Smooth muscle cell (in vitro differentiated cells): Measurements from ENCODE around the gene PCDHA3. TPM values are rescaled to one million over a fixed set of nuclear protein-coding genes. Genes with fewer than 3 reads are reported as not detected.
A peak's percentile ranks its signal among the peaks of the same experiment; 100 is the strongest.
"Not testable (repeated sequence)": the region's sequence is repeated elsewhere in the genome, so short reads cannot be mapped to it uniquely, and the experiment has no call there.

Experiments used
- DNase-seq: peaks from one replicate; lab custom pipeline; 2025; ENCODE audit not compliant: unreplicated experiment; lab: John Stamatoyannopoulos, UW
- H2AFZ ChIP-seq: fragments of 200-600 bp; sonication (generic); 2 replicates; pipeline ENCODE4 v1.6.0; 2016; ENCODE audit warnings: antibody characterized with exemption, low read depth, mild to moderate bottlenecking
- H3F3A ChIP-seq: fragments of 200-600 bp; sonication (generic); 2 replicates; pipeline ENCODE4 v1.6.0; 2017; ENCODE audit warnings: antibody characterized with exemption, low read depth
- H3K27ac ChIP-seq: fragments of 200-600 bp; sonication (generic); 2 replicates; pipeline ENCODE4 v1.5.1; 2016; ENCODE audit warnings: low read depth, mild to moderate bottlenecking
- H3K27me3 ChIP-seq: fragments of 200-600 bp; sonication (generic); 2 replicates; pipeline ENCODE4 v1.6.1; 2016; ENCODE audit warnings: low read depth, mild to moderate bottlenecking
- H3K36me3 ChIP-seq: fragments of 200-600 bp; sonication (generic); 2 replicates; pipeline ENCODE4 v1.5.1; 2016; ENCODE audit warnings: low read depth
- H3K4me1 ChIP-seq: fragments of 200-600 bp; sonication (generic); 2 replicates; pipeline ENCODE4 v1.5.1; 2016; ENCODE audit warnings: low read depth
- H3K4me2 ChIP-seq: fragments of 200-600 bp; sonication (generic); 2 replicates; pipeline ENCODE4 v1.6.0; 2016; ENCODE audit warnings: mild to moderate bottlenecking
- H3K4me3 ChIP-seq: fragments of 200-600 bp; sonication (generic); 2 replicates; pipeline ENCODE4 v1.5.1; 2016; ENCODE audit warnings: mild to moderate bottlenecking
- H3K79me2 ChIP-seq: fragments of 200-600 bp; sonication (generic); 2 replicates; pipeline ENCODE4 v1.6.0; 2016; ENCODE audit warnings: low read depth, mild to moderate bottlenecking
- H3K9ac ChIP-seq: fragments of 200-600 bp; sonication (generic); 2 replicates; pipeline ENCODE4 v1.6.0; 2016; ENCODE audit warnings: low read depth
- H3K9me3 ChIP-seq: fragments of 200-600 bp; sonication (generic); replicated peaks from 2 replicates; pipeline ENCODE4 v1.5.1; 2016; ENCODE audit warnings: low read depth
- H4K20me1 ChIP-seq: fragments of 200-600 bp; sonication (generic); 2 replicates; pipeline ENCODE4 v1.6.0; 2016; ENCODE audit warnings: low read depth
- WGBS: methylation state at CpG from one replicate; pipeline ENCODE4 v1.1.7; 2016; ENCODE audit warnings: low lambda C conversion rate; 5-methylcytosine and 5-hydroxymethylcytosine counted together
- polyA plus RNA-seq: library from polyadenylated mRNA; unstranded; fragments of >200 nt; fragmentation: Nextera tagmentation; extraction: Ambion mirVana; gene quantifications from 2 replicates; pipeline ENCODE4 v1.2.1, GENCODE V29; 2016
- total RNA-seq: library from RNA; depleted of rRNA; stranded (reverse); fragments of >200 nt; gene quantifications from 2 replicates; pipeline ENCODE4 v1.2.3, GENCODE V29; 2014
- TF ChIP-seq, protein P1 (sequence below): fragments of 200-600 bp; sonication (generic); IDR thresholded peaks from 2 replicates; pipeline ENCODE4 v1.5.1; 2017; ENCODE audit warnings: borderline replicate concordance, mild to moderate bottlenecking, antibody characterized with exemption; ENCODE audit not compliant: insufficient read depth, poor library complexity, severe bottlenecking

The PCDHA3 gene
- total and polyA plus RNA-seq, 2 experiments from 2014 or later = 0.89 to 3.2 TPM

DNA sequence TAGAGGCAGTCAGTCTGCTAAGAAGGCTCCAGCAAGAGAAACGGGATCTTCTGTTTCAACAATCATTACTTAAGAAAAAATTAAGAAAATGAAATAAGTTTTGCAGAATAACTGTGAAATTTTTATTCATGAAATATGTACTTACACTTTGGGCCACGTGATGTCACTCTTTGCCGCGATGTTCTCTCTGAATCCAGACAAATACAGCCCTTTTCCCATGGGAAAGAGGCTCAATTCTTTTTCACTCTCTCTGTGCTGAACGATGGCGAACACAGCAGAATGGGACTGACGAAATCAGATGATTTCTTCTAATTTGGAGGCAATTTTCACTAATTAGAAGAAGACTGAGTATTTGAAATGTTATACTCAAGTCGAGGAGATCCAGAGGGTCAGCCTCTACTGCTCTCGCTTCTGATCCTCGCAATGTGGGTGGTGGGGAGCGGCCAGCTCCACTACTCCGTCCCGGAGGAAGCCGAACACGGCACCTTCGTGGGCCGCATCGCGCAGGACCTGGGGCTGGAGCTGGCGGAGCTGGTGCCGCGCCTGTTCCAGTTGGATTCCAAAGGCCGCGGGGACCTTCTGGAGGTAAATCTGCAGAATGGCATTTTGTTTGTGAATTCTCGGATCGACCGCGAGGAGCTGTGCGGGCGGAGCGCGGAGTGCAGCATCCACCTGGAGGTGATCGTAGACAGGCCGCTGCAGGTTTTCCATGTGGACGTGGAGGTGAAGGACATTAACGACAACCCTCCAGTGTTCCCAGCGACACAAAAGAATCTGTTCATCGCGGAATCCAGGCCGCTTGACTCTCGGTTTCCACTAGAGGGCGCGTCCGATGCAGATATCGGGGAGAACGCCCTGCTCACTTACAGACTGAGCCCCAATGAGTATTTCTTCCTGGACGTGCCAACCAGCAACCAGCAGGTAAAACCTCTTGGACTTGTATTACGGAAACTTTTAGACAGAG lies 47.6 kb downstream of the PCDHA3 start, which contains the start of gene PCDHA9:
Gene PCDHA9 (plus strand): TSS at position 244 of the 964 bp plus-strand sequence. CDS start 114 bp downstream, at position 358.
- TF ChIP-seq, protein P1, sequence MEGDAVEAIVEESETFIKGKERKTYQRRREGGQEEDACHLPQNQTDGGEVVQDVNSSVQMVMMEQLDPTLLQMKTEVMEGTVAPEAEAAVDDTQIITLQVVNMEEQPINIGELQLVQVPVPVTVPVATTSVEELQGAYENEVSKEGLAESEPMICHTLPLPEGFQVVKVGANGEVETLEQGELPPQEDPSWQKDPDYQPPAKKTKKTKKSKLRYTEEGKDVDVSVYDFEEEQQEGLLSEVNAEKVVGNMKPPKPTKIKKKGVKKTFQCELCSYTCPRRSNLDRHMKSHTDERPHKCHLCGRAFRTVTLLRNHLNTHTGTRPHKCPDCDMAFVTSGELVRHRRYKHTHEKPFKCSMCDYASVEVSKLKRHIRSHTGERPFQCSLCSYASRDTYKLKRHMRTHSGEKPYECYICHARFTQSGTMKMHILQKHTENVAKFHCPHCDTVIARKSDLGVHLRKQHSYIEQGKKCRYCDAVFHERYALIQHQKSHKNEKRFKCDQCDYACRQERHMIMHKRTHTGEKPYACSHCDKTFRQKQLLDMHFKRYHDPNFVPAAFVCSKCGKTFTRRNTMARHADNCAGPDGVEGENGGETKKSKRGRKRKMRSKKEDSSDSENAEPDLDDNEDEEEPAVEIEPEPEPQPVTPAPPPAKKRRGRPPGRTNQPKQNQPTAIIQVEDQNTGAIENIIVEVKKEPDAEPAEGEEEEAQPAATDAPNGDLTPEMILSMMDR = peak; percentile 13
- not testable (repeated sequence) for H4K20me1 ChIP-seq, H3K27me3 ChIP-seq, H3F3A ChIP-seq, H3K9me3 ChIP-seq, H3K79me2 ChIP-seq, DNase-seq, H3K36me3 ChIP-seq, H3K27ac ChIP-seq, H3K4me1 ChIP-seq
- Histone ChIP-seq H3K4me2 (peak within 1 kb of the TSS; percentile 79), H2AFZ (peak within 1 kb of the TSS; percentile 72), H3K4me3 (peak within 1 kb of the TSS; percentile 48), H3K9ac (peak within 1 kb of the TSS; percentile 34)
- 53% methylated on average over 41 of the region's 48 CpGs for WGBS

DNA sequence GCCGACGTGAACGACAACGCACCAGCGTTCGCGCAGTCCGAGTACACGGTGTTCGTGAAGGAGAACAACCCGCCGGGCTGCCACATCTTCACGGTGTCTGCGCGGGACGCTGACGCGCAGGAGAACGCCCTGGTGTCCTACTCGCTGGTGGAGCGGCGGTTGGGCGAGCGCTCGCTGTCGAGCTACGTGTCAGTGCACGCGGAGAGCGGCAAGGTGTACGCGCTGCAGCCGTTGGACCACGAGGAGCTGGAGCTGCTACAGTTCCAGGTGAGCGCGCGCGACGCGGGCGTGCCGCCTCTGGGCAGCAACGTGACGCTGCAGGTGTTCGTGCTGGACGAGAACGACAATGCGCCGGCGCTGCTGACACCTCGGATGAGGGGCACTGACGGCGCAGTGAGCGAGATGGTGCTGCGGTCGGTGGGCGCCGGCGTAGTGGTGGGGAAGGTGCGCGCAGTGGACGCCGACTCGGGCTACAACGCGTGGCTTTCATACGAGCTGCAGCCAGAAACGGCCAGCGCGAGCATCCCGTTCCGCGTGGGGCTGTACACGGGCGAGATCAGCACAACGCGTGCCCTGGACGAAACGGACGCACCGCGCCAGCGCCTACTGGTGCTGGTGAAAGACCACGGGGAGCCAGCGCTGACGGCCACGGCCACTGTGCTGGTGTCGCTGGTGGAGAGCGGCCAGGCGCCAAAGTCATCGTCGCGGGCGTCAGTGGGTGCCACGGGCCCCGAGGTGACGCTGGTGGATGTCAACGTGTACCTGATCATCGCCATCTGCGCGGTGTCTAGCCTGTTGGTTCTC lies 49.2 kb downstream of the PCDHA3 start:
- H3K9ac ChIP-seq, H4K20me1 ChIP-seq, H3K9me3 ChIP-seq: not testable (repeated sequence)

More for the DNA sequence above, 49.2 kb downstream of the PCDHA3 start:
- not testable (repeated sequence) for H3K36me3 ChIP-seq, H3K4me1 ChIP-seq, H3K4me2 ChIP-seq, H3K79me2 ChIP-seq, H3K27me3 ChIP-seq, H3K4me3 ChIP-seq, H3K27ac ChIP-seq, H2AFZ ChIP-seq, H3F3A ChIP-seq, DNase-seq
- WGBS = 98% methylated on average over 83 of the region's 101 CpGs

Other genes starting within 250 kb of the PCDHA3 start
- gene SRA1, start 243.6 kb upstream of the PCDHA3 start, total RNA-seq = 44.6 and 61.4 TPM in 2 replicates
- gene SRA1, start 243.6 kb upstream of the PCDHA3 start, polyA plus RNA-seq = 144 and 146 TPM in 2 replicates
- 11.5 and 19.0 TPM in 2 replicates for gene APBB3, start 236.5 kb upstream of the PCDHA3 start, total RNA-seq
- gene APBB3, start 236.5 kb upstream of the PCDHA3 start, polyA plus RNA-seq = 18.8 and 28.3 TPM in 2 replicates
- 38.1 and 42.7 TPM in 2 replicates for gene SLC35A4, start 236.2 kb upstream of the PCDHA3 start, total RNA-seq
- 75.4 and 82.9 TPM in 2 replicates for gene SLC35A4, start 236.2 kb upstream of the PCDHA3 start, polyA plus RNA-seq
- 0.54 TPM in 1 of 2 replicates, not detected in the other for gene CD14, start 167.9 kb upstream of the PCDHA3 start, total RNA-seq
- gene CD14, start 167.9 kb upstream of the PCDHA3 start, polyA plus RNA-seq = 0.09 and 0.69 TPM in 2 replicates
- gene TMCO6, start 161.6 kb upstream of the PCDHA3 start, total RNA-seq = 3.3 and 11.4 TPM in 2 replicates
- gene TMCO6, start 161.6 kb upstream of the PCDHA3 start, polyA plus RNA-seq = 4.4 and 5.9 TPM in 2 replicates
- gene NDUFA2, start 153.4 kb upstream of the PCDHA3 start, total RNA-seq = 24.3 and 63.0 TPM in 2 replicates
- gene NDUFA2, start 153.4 kb upstream of the PCDHA3 start, polyA plus RNA-seq = 120 and 126 TPM in 2 replicates
- 85.1 and 87.5 TPM in 2 replicates for gene IK, start 153.2 kb upstream of the PCDHA3 start, total RNA-seq
- 77.6 and 79.3 TPM in 2 replicates for gene IK, start 153.2 kb upstream of the PCDHA3 start, polyA plus RNA-seq
- gene WDR55, start 136.2 kb upstream of the PCDHA3 start, total RNA-seq = 11.2 and 14.2 TPM in 2 replicates
- 20.6 and 23.6 TPM in 2 replicates for gene WDR55, start 136.2 kb upstream of the PCDHA3 start, polyA plus RNA-seq
- 0.27 and 2.2 TPM in 2 replicates for gene DND1, start 127.5 kb upstream of the PCDHA3 start, total RNA-seq
- 0.31 and 0.64 TPM in 2 replicates for gene DND1, start 127.5 kb upstream of the PCDHA3 start, polyA plus RNA-seq
- gene HARS1, start 109.7 kb upstream of the PCDHA3 start, total RNA-seq = 29.4 and 54.5 TPM in 2 replicates
- gene HARS1, start 109.7 kb upstream of the PCDHA3 start, polyA plus RNA-seq = 72.1 and 83.8 TPM in 2 replicates
- gene HARS2, start 109.6 kb upstream of the PCDHA3 start, total RNA-seq = 15.3 and 19.3 TPM in 2 replicates
- 24.3 and 25.7 TPM in 2 replicates for gene HARS2, start 109.6 kb upstream of the PCDHA3 start, polyA plus RNA-seq
- gene ZMAT2, start 100.6 kb upstream of the PCDHA3 start, total RNA-seq = 32.9 and 39.7 TPM in 2 replicates
- 34.6 and 37.2 TPM in 2 replicates for gene ZMAT2, start 100.6 kb upstream of the PCDHA3 start, polyA plus RNA-seq
- gene PCDHA1, start 14.9 kb upstream of the PCDHA3 start, total RNA-seq = 0.04 TPM in 1 of 2 replicates, not detected in the other
- gene PCDHA1, start 14.9 kb upstream of the PCDHA3 start, polyA plus RNA-seq = not detected in 2 replicates
- 3.0 and 4.7 TPM in 2 replicates for gene PCDHA2, start 6.2 kb upstream of the PCDHA3 start, total RNA-seq
- 2.5 and 2.7 TPM in 2 replicates for gene PCDHA2, start 6.2 kb upstream of the PCDHA3 start, polyA plus RNA-seq
- gene PCDHA4, start 6.0 kb downstream of the PCDHA3 start, total RNA-seq = 7.1 and 10.8 TPM in 2 replicates
- gene PCDHA4, start 6.0 kb downstream of the PCDHA3 start, polyA plus RNA-seq = 4.1 and 5.0 TPM in 2 replicates
- gene PCDHA5, start 20.6 kb downstream of the PCDHA3 start, total RNA-seq = 0.31 and 1.7 TPM in 2 replicates
- 0.05 and 0.14 TPM in 2 replicates for gene PCDHA5, start 20.6 kb downstream of the PCDHA3 start, polyA plus RNA-seq
- 1.2 and 2.4 TPM in 2 replicates for gene PCDHA6, start 26.9 kb downstream of the PCDHA3 start, total RNA-seq
- 0.17 and 0.22 TPM in 2 replicates for gene PCDHA6, start 26.9 kb downstream of the PCDHA3 start, polyA plus RNA-seq
- 2.4 and 3.1 TPM in 2 replicates for gene PCDHA7, start 33.2 kb downstream of the PCDHA3 start, total RNA-seq
- 0.37 and 1.0 TPM in 2 replicates for gene PCDHA7, start 33.2 kb downstream of the PCDHA3 start, polyA plus RNA-seq
- gene PCDHA8, start 40.1 kb downstream of the PCDHA3 start, total RNA-seq = 0.40 and 0.94 TPM in 2 replicates
- 0.40 and 0.45 TPM in 2 replicates for gene PCDHA8, start 40.1 kb downstream of the PCDHA3 start, polyA plus RNA-seq
- 1.7 and 2.1 TPM in 2 replicates for gene PCDHA9, start 47.3 kb downstream of the PCDHA3 start, total RNA-seq
- 0.27 and 0.43 TPM in 2 replicates for gene PCDHA9, start 47.3 kb downstream of the PCDHA3 start, polyA plus RNA-seq
- 16.1 and 19.6 TPM in 2 replicates for gene PCDHA10, start 54.8 kb downstream of the PCDHA3 start, total RNA-seq
- 9.0 and 10.1 TPM in 2 replicates for gene PCDHA10, start 54.8 kb downstream of the PCDHA3 start, polyA plus RNA-seq
- gene PCDHA11, start 67.9 kb downstream of the PCDHA3 start, total RNA-seq = 2.1 and 3.8 TPM in 2 replicates
- 1.6 and 3.0 TPM in 2 replicates for gene PCDHA11, start 67.9 kb downstream of the PCDHA3 start, polyA plus RNA-seq
- 7.3 and 9.6 TPM in 2 replicates for gene PCDHA12, start 74.3 kb downstream of the PCDHA3 start, total RNA-seq
- 2.2 and 2.9 TPM in 2 replicates for gene PCDHA12, start 74.3 kb downstream of the PCDHA3 start, polyA plus RNA-seq
- gene PCDHA13, start 81.1 kb downstream of the PCDHA3 start, total RNA-seq = 0.99 and 2.5 TPM in 2 replicates
- 0.30 and 1.3 TPM in 2 replicates for gene PCDHA13, start 81.1 kb downstream of the PCDHA3 start, polyA plus RNA-seq
- gene PCDHAC1, start 125.2 kb downstream of the PCDHA3 start, total RNA-seq = 5.6 and 9.3 TPM in 2 replicates
- 0.13 and 0.97 TPM in 2 replicates for gene PCDHAC1, start 125.2 kb downstream of the PCDHA3 start, polyA plus RNA-seq
- gene PCDHAC2, start 165.4 kb downstream of the PCDHA3 start, total RNA-seq = 5.2 and 7.4 TPM in 2 replicates
- 3.5 and 4.7 TPM in 2 replicates for gene PCDHAC2, start 165.4 kb downstream of the PCDHA3 start, polyA plus RNA-seq